ENCODE results near the gene ACOX3.

DNA sequence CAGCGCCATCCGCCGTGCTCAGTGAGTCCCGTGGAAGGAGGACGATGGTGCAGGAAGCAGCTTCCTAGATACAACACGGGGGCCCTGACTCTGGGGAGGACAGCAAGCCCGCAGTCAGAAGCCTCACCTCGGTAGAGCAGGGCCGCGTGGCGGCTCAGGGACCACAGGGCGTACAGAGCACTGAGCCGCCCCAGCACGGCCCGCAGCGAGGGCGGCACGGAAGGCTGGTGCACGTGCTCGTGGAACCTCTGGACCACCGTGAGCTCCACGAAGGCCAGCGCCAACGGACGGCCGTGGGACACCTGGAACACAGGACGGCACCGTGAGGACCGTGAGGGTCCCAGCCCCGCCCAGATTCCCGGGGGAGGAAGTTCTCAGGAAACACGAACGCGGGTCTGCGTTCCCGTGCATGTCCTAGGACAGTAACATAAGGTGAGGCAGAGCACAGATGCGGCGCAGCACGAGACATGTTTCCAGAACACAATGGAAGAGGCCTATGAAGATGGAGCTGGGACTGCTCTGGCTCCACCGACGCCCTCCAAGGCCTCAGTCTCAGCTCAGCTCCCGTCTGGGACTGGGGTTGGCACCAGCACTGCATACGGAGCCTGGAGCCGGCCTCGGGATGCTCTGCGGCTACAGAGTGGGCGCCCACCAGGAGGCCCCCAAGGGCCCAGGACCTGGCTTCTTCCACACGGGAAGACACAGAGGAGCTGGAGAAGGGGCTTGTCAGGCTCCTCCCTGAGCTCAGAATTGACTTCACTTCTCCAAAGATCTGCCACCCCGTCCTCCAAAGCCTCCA lies 65.5 kb downstream of the ACOX3 start:
- TF ChIP-seq SAP30 (IDR thresholded peaks at IDR 0.05; ENCODE audit: insufficient read depth, insufficient replicate concordance, low read length) (no peak), POLR2AphosphoS5 (IDR thresholded peaks at IDR 0.05; ENCODE audit: low read depth, low read length) (no peak), CREB1 (IDR thresholded peaks at IDR 0.05) (no peak), CHD2 (IDR thresholded peaks at IDR 0.05; ENCODE audit: low read length) (no peak)
- TF ChIP-seq, protein P1, sequence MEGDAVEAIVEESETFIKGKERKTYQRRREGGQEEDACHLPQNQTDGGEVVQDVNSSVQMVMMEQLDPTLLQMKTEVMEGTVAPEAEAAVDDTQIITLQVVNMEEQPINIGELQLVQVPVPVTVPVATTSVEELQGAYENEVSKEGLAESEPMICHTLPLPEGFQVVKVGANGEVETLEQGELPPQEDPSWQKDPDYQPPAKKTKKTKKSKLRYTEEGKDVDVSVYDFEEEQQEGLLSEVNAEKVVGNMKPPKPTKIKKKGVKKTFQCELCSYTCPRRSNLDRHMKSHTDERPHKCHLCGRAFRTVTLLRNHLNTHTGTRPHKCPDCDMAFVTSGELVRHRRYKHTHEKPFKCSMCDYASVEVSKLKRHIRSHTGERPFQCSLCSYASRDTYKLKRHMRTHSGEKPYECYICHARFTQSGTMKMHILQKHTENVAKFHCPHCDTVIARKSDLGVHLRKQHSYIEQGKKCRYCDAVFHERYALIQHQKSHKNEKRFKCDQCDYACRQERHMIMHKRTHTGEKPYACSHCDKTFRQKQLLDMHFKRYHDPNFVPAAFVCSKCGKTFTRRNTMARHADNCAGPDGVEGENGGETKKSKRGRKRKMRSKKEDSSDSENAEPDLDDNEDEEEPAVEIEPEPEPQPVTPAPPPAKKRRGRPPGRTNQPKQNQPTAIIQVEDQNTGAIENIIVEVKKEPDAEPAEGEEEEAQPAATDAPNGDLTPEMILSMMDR (IDR thresholded peaks at IDR 0.05; ENCODE audit: control extremely low read depth in 1 of 3, insufficient read depth in 1 of 3, low read depth in 1 of 3, low read length in 3 of 3), result no peak; a peak in 1 of 4 replicates
